HCT116 (cell line): ENCODE data around the gene CFAP221. TPM values are rescaled to one million over a fixed set of nuclear protein-coding genes. Genes with fewer than 3 reads are reported as not detected.

Experiments
- ATAC-seq: fragments of 200-7000 bp; cut with Tn5 transposase; 2 replicates; pipeline ENCODE4 v1.9.1; 2020; ENCODE audit warnings: mild to moderate bottlenecking, moderate library complexity
- BruUV-seq: library from RNA; stranded (reverse); fragments of 400-500 nt; replicated peaks from 2 replicates; lab custom pipeline; 2021; lab: Mats Ljungman, UMichigan
- CTCF ChIA-PET: fragments of 300-600 bp; sonication (Branson Sonifier 250); formaldehyde crosslinking; loops from one replicate; lab custom pipeline; 2021; ENCODE audit warnings: antibody characterized with exemption; lab: Charles Lee
- POLR2A ChIA-PET: fragments of 300-600, 350-600 bp; sonication (Branson Sonifier 250); formaldehyde crosslinking; loops from one replicate; lab custom pipeline; 2021; ENCODE audit warnings: antibody characterized with exemption; lab: Charles Lee
- RAD21 ChIA-PET, 2 experiments: fragments of 300-600 bp; sonication (Branson Sonifier 250); formaldehyde crosslinking; loops; one replicate each; lab custom pipeline; 2023; ENCODE audit warnings: low total read pairs in 2 of 2; ENCODE audit not compliant: uncharacterized antibody in 2 of 2, unreplicated experiment in 2 of 2, low non-redundant PET in 1 of 2; lab: Charles Lee
- DNase-seq: peaks from one replicate; pipeline ENCODE4 v3.0.0-alpha.2; 2010; ENCODE audit warnings: low read depth, low spot score
- H2AFZ ChIP-seq: fragments of 200-600 bp; shearing (Covaris generic), sonication (generic); 2 replicates; pipeline ENCODE4 v1.6.1; 2017; ENCODE audit warnings: low read depth, mixed run types, mixed read lengths, antibody characterized with exemption, low read length; ENCODE audit not compliant: poor library complexity, severe bottlenecking
- H3K27ac ChIP-seq: 2 replicates; pipeline ENCODE4 v1.5.1; 2012; ENCODE audit warnings: low read depth, low read length
- H3K27me3 ChIP-seq: fragments of 200-600 bp; sonication (generic); 2 replicates; pipeline ENCODE4 v1.6.1; 2016; ENCODE audit warnings: mixed run types, low read length, mixed read lengths; ENCODE audit not compliant: insufficient read depth
- H3K36me3 ChIP-seq, 2 experiments: fragments of 200-500 bp in 1 of 2; fragments of 200-600 bp in 1 of 2; sonication (Bioruptor generic) in 1 of 2; sonication (generic) in 1 of 2; 2 replicates each; pipeline versions ENCODE4 v1.5.1 to v1.6.1; 2014 to 2016; ENCODE audit warnings: low read length in 2 of 2, inconsistent platforms in 1 of 2, mixed read lengths in 1 of 2, mixed run types in 1 of 2; ENCODE audit not compliant: insufficient read depth in 2 of 2, control insufficient read depth in 1 of 2
- H3K4me1 ChIP-seq, 2 experiments: fragments of 200-600 bp in 1 of 2; sonication (generic) in 1 of 2; 2 replicates each; pipeline versions ENCODE4 v1.5.1 to v1.6.1; 2012 to 2017; ENCODE audit warnings: low read length in 2 of 2, inconsistent platforms in 1 of 2, mild to moderate bottlenecking in 1 of 2, mixed read lengths in 1 of 2, mixed run types in 1 of 2, moderate library complexity in 1 of 2; ENCODE audit not compliant: insufficient read depth in 2 of 2, control insufficient read depth in 1 of 2
- H3K4me2 ChIP-seq: fragments of 200-600 bp; sonication (generic); 2 replicates; pipeline ENCODE4 v1.6.1; 2017; ENCODE audit warnings: mixed run types, low read length, mixed read lengths
- H3K4me3 ChIP-seq, 2 experiments: fragments of 200-600 bp in 1 of 2; sonication (generic) in 1 of 2; replicated peaks in 1 of 2; 2 replicates each; pipeline ENCODE4 v1.5.1; 2011 to 2016; ENCODE audit warnings: low read length in 2 of 2, control low read depth in 1 of 2, low read depth in 1 of 2, mild to moderate bottlenecking in 1 of 2, mixed read lengths in 1 of 2, mixed run types in 1 of 2
- H3K79me2 ChIP-seq: fragments of 200-600 bp; sonication (generic); 2 replicates; pipeline ENCODE4 v1.6.1; 2017; ENCODE audit warnings: mild to moderate bottlenecking, mixed run types, low read length, moderate library complexity, mixed read lengths; ENCODE audit not compliant: insufficient read depth
- H3K9ac ChIP-seq: fragments of 200-600 bp; sonication (generic); 2 replicates; pipeline ENCODE4 v1.6.1; 2016; ENCODE audit warnings: low read length, mixed read lengths
- H3K9me2 ChIP-seq: fragments of 200-600 bp; sonication (generic), shearing (Covaris generic); 2 replicates; pipeline ENCODE4 v1.6.1; 2017; ENCODE audit warnings: mixed run types, mild to moderate bottlenecking, moderate library complexity; ENCODE audit not compliant: insufficient read depth
- H3K9me3 ChIP-seq, 2 experiments: fragments of 200-500 bp in 1 of 2; fragments of 200-600 bp in 1 of 2; sonication (Bioruptor generic) in 1 of 2; sonication (generic) in 1 of 2; 2 replicates each; pipeline ENCODE4 v1.6.1; 2014 to 2017; ENCODE audit warnings: low read length in 2 of 2, mixed read lengths in 2 of 2, inconsistent platforms in 1 of 2, low read depth in 1 of 2, mild to moderate bottlenecking in 1 of 2, mixed run types in 1 of 2, moderate library complexity in 1 of 2; ENCODE audit not compliant: control insufficient read depth in 1 of 2, insufficient read depth in 1 of 2
- H4K20me1 ChIP-seq: fragments of 200-600 bp; sonication (generic), shearing (Covaris generic); 2 replicates; pipeline ENCODE4 v1.6.1; 2017; ENCODE audit warnings: mixed run types, mild to moderate bottlenecking, moderate library complexity; ENCODE audit not compliant: insufficient read depth
- CBX3 ChIP-seq: IDR thresholded peaks from 2 replicates; pipeline ENCODE4 v1.6.1; 2012; ENCODE audit warnings: low read depth
- CEBPB ChIP-seq: IDR thresholded peaks from 2 replicates; pipeline ENCODE4 v1.6.1; 2012; ENCODE audit warnings: low read depth
- EZH2 ChIP-seq: fragments of 200-600 bp; sonication (generic); IDR thresholded peaks from 2 replicates; pipeline ENCODE4 v1.6.1; 2017; ENCODE audit warnings: antibody characterized with exemption, mixed run types
- EZH2phosphoT487 ChIP-seq: fragments of 200-600 bp; IDR thresholded peaks from 2 replicates; pipeline ENCODE4 v1.6.1; 2018; ENCODE audit warnings: antibody characterized with exemption, borderline replicate concordance
- FOSL1 ChIP-seq: IDR thresholded peaks from 2 replicates; pipeline ENCODE4 v1.6.1; 2012; ENCODE audit warnings: low read depth
- JUND ChIP-seq: IDR thresholded peaks from 2 replicates; pipeline ENCODE4 v1.6.1; 2012
- POLR2A ChIP-seq: IDR thresholded peaks from 2 replicates; pipeline ENCODE4 v1.7.0; 2011; ENCODE audit warnings: borderline replicate concordance; ENCODE audit not compliant: insufficient read depth, insufficient read length; ENCODE audit errors: extremely low read depth
- POLR2AphosphoS5 ChIP-seq: IDR thresholded peaks from 2 replicates; pipeline ENCODE4 v1.6.1; 2011; ENCODE audit warnings: mild to moderate bottlenecking, low read depth, low read length, moderate library complexity
- SIN3A ChIP-seq: IDR thresholded peaks from 2 replicates; pipeline ENCODE4 v1.6.1; 2012; ENCODE audit warnings: low read depth
- SP1 ChIP-seq: IDR thresholded peaks from 2 replicates; pipeline ENCODE4 v1.6.1; 2012; ENCODE audit warnings: low read depth
- SRF ChIP-seq: IDR thresholded peaks from 2 replicates; pipeline ENCODE4 v1.6.1; 2012; ENCODE audit warnings: low read depth
- YY1 ChIP-seq: IDR thresholded peaks from 2 replicates; pipeline ENCODE4 v1.6.1; 2011; ENCODE audit warnings: low read length, low read depth, moderate library complexity, mild to moderate bottlenecking; ENCODE audit not compliant: insufficient replicate concordance; ENCODE audit errors: extremely low read depth
- ZFX ChIP-seq: fragments of 450-650 bp; IDR thresholded peaks from 2 replicates; pipeline ENCODE4 v1.6.1; 2017
- intact Hi-C: fragments of 100-400 bp; cut with micrococcal nuclease; formaldehyde crosslinking; loops from 2 replicates; pipeline ENCODE4 v1.10.0; 2022
- total RNA-seq: library from RNA; stranded (reverse); gene quantifications from one replicate; pipeline ENCODE4 v1.2.1, GENCODE V29; 2021; ENCODE audit not compliant: unreplicated experiment
- TF ChIP-seq, protein P1 (sequence below), 3 experiments: fragments of 200-600 bp in 1 of 3; sonication (generic) in 1 of 3; IDR thresholded peaks in 2 of 3; conservative IDR thresholded peaks in 1 of 3; 2 replicates each; pipeline ENCODE4 v1.5.1; 2012 to 2017; ENCODE audit warnings: low read depth in 2 of 3, low read length in 2 of 3, antibody characterized with exemption in 1 of 3, borderline replicate concordance in 1 of 3, control low read depth in 1 of 3, mild to moderate bottlenecking in 1 of 3, mixed read lengths in 1 of 3, mixed run types in 1 of 3, moderate library complexity in 1 of 3; ENCODE audit not compliant: insufficient read depth in 1 of 3
- TF ChIP-seq, protein P2 (sequence below): IDR thresholded peaks from 2 replicates; pipeline ENCODE4 v1.6.1; 2011; ENCODE audit warnings: mild to moderate bottlenecking, low read length, moderate library complexity; ENCODE audit not compliant: insufficient replicate concordance; ENCODE audit errors: extremely low read depth
- TF ChIP-seq, protein P3 (sequence below): IDR thresholded peaks from 2 replicates; pipeline ENCODE4 v1.6.1; 2012; ENCODE audit warnings: low read depth
- TF ChIP-seq, protein P4 (sequence below): IDR thresholded peaks from 2 replicates; pipeline ENCODE4 v1.6.1; 2012

The CFAP221 gene
- total RNA-seq, 1 experiment from 2014 or later = 0.96 TPM

DNA sequence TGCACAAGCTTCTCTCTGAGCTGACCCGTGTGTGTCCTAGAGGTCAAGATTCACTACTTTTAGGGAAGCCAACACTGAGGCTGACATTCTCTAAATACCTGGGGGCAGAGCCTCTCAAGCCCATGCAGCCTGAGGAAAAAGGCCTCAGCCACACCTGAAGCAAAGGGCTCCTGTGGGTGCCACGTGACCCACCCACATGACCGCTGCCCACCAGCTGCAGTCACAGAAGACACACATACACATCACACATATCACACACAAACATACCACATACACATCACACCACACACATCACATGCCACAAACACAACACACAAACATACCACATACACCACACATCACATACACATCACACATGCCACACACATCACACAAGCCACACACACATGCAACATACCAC is 149.3 kb downstream of the CFAP221 start:
- POLR2A ChIA-PET = no interaction called here
- no peak for ATAC-seq
- H2AFZ ChIP-seq = no peak overlapping the region
- no peaks in the 10 kb centered on the region for H4K20me1 ChIP-seq
- H3K4me1 ChIP-seq = no peaks in the 10 kb centered on the region
- no peaks in the 10 kb centered on the region for H3K9me3 ChIP-seq
- H3K36me3 ChIP-seq = no peaks in the 10 kb centered on the region
- RAD21 ChIA-PET = no interaction called here
- H3K27me3 ChIP-seq = no peaks in the 10 kb centered on the region
- H3K27ac ChIP-seq = no peak overlapping the region
- DNase-seq = no peak
- BruUV-seq = no TSS peak
- H3K9me2 ChIP-seq = no peaks in the 10 kb centered on the region
- CTCF ChIA-PET = no interaction called here
- no peaks in the 10 kb centered on the region for H3K79me2 ChIP-seq
- intact Hi-C loops = no loop called here
- TF ChIP-seq YY1 (no peak), FOSL1 (no peak), POLR2A (no peak), POLR2AphosphoS5 (no peak), JUND (no peak), SRF (no peak), EZH2phosphoT487 (no peak), CBX3 (no peak), SIN3A (no peak), SP1 (no peak), ZFX (no peak), CEBPB (no peak), EZH2 (no peak)
- TF ChIP-seq, protein P1, sequence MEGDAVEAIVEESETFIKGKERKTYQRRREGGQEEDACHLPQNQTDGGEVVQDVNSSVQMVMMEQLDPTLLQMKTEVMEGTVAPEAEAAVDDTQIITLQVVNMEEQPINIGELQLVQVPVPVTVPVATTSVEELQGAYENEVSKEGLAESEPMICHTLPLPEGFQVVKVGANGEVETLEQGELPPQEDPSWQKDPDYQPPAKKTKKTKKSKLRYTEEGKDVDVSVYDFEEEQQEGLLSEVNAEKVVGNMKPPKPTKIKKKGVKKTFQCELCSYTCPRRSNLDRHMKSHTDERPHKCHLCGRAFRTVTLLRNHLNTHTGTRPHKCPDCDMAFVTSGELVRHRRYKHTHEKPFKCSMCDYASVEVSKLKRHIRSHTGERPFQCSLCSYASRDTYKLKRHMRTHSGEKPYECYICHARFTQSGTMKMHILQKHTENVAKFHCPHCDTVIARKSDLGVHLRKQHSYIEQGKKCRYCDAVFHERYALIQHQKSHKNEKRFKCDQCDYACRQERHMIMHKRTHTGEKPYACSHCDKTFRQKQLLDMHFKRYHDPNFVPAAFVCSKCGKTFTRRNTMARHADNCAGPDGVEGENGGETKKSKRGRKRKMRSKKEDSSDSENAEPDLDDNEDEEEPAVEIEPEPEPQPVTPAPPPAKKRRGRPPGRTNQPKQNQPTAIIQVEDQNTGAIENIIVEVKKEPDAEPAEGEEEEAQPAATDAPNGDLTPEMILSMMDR (IDR thresholded peaks at IDR 0.05 in 2 of 3, conservative IDR thresholded peaks at IDR 0.05 in 1 of 3; ENCODE audit: borderline replicate concordance in 1 of 3, insufficient read depth in 1 of 3, low read depth in 2 of 3, low read length in 2 of 3) = no peak
- TF ChIP-seq, protein P2, sequence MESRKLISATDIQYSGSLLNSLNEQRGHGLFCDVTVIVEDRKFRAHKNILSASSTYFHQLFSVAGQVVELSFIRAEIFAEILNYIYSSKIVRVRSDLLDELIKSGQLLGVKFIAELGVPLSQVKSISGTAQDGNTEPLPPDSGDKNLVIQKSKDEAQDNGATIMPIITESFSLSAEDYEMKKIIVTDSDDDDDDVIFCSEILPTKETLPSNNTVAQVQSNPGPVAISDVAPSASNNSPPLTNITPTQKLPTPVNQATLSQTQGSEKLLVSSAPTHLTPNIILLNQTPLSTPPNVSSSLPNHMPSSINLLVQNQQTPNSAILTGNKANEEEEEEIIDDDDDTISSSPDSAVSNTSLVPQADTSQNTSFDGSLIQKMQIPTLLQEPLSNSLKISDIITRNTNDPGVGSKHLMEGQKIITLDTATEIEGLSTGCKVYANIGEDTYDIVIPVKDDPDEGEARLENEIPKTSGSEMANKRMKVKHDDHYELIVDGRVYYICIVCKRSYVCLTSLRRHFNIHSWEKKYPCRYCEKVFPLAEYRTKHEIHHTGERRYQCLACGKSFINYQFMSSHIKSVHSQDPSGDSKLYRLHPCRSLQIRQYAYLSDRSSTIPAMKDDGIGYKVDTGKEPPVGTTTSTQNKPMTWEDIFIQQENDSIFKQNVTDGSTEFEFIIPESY = no peak
- TF ChIP-seq, protein P3, sequence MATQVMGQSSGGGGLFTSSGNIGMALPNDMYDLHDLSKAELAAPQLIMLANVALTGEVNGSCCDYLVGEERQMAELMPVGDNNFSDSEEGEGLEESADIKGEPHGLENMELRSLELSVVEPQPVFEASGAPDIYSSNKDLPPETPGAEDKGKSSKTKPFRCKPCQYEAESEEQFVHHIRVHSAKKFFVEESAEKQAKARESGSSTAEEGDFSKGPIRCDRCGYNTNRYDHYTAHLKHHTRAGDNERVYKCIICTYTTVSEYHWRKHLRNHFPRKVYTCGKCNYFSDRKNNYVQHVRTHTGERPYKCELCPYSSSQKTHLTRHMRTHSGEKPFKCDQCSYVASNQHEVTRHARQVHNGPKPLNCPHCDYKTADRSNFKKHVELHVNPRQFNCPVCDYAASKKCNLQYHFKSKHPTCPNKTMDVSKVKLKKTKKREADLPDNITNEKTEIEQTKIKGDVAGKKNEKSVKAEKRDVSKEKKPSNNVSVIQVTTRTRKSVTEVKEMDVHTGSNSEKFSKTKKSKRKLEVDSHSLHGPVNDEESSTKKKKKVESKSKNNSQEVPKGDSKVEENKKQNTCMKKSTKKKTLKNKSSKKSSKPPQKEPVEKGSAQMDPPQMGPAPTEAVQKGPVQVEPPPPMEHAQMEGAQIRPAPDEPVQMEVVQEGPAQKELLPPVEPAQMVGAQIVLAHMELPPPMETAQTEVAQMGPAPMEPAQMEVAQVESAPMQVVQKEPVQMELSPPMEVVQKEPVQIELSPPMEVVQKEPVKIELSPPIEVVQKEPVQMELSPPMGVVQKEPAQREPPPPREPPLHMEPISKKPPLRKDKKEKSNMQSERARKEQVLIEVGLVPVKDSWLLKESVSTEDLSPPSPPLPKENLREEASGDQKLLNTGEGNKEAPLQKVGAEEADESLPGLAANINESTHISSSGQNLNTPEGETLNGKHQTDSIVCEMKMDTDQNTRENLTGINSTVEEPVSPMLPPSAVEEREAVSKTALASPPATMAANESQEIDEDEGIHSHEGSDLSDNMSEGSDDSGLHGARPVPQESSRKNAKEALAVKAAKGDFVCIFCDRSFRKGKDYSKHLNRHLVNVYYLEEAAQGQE = no peak
- TF ChIP-seq, protein P4, sequence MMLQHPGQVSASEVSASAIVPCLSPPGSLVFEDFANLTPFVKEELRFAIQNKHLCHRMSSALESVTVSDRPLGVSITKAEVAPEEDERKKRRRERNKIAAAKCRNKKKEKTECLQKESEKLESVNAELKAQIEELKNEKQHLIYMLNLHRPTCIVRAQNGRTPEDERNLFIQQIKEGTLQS = no peak
- TF ChIP-seq, all 23 proteins: peak for 0
- no peak overlapping the region for H3K4me3 ChIP-seq
- H3K4me2 ChIP-seq = no peak overlapping the region
- no peak overlapping the region for H3K9ac ChIP-seq
